HG02981 (cell line): ENCODE measurements around the gene RPP25L.

Experiments
- ATAC-seq: cut with Tn5 transposase; IDR thresholded peaks from one replicate; pipeline ENCODE4 v1.9.1; 2021; ENCODE audit warnings: mild to moderate bottlenecking, moderate library complexity; ENCODE audit not compliant: unreplicated experiment

Gene RPP25L

DNA sequence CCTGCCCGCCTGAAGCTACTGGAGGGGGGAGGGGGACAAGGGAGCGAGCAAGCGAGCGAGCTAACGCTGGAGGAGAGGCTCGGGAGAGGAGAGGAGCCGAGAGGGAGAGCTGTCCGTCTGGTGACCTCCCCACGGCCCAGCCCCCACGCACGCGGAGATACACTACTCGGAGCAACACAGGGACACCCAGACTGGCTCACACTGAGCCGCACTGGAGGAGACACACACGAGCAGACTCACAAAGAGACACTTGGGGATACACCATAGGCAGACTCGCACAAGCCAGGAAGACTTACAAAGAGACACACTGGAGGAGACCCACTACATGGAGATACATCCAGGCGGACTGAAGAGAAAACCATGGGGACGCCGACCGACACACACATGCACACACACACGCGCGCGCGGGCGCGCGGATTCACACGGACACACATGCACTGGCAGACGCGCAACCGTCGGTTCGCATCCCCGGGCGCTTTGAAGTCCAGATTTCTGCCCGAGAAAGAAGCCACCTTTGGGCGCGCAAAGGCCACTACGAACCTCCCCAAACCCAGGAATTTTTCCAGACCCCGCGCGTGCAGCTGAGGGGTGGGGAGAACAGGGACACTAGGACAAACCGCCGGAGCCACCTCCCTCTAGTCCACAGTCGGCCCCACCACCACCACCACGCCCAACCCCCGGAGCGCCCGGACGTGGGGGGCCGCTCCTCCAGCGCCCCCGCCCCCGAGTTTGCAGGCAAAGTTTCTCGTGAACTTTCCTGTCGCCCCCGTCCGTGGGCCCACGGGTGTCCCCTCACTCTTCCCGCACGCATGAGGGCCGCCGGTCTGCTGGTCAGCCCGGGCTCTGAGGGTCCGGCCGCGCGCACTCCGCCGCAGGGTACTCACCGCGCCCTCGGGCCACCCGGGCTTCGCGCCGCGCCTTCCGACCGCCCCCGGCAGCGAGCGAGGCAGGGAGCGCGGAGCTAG lies 22.9 kb downstream of the RPP25L start:
- no peak for ATAC-seq

DNA sequence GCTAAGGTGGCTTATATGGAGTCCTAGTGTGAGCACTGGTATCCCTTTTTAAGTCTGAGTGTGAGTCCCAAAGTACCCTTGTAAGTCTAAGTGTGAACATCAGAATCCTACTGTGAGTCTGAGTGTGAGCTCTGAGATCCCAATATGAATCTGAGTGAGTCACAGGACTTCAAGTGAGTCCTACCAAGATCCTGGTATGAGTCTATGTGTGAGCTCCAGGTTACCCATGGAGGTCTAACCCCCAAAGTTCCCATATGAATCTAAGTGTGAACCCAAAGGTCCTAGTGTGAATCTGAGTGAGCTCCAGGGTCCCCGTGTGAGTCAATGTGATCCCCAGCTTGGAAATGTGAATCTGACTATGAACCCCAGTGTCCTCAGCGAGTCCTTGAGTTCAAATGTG lies 24.6 kb downstream of the RPP25L start:
- ATAC-seq: no peak

DNA sequence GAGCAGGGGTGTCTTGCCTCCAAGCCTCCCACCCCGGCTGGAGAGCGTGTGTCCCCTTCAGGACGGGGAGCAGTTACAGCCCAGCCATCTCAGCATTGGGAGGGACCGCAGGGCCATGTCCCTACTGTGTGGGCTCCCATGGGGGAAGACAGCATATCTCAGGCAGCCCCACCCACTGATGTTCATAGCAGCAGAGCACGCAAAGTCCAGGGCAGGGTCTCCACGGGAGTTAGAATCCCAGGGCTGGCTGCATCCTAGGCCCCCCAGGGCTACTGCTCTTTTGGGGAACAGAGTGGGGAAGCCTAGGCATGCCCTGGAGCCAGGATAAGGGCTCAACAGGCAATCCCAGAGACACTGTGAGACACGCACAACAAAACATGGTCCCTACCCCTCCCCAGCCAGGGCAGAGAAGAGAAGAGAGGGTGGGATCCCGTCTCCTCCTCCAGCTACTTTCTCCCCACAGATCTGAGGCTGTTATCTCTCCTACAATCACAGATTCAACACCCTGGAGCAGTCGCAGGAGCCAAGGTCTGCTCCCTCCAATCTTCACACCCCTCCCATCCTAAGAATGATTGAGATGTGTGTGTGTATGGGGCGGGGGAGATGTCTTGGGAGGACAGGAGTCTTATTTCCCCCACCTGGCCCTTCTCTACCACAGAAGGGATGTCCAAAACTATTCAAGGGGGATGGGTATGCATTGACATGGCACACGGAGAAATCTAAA lies 25.8 kb downstream of the RPP25L start:
- no peak for ATAC-seq

DNA sequence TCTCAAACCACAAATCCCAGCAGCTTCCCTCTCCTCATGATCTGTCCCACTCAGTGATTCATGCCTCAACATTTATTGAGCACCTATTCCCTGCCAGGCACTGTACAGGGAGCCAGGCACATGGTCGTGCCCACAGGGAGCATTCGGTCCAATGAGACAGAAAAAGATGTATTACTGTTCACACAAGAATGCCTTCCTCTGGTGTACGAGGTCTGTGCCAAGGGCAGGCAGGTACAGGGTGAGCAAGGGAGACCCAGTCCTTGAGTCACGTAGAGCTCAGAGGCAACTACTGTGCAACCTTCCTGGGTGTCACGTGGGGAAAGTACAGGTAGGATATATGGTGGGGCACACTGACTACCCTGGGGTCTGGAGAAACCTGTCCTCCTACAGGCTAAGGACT lies 26.9 kb downstream of the RPP25L start:
- ATAC-seq: no peak

GRCh38 chr9:34582787-34583186 lies 29.1 kb downstream of the RPP25L start:
- ATAC-seq: no peak

- no peak for ATAC-seq
Measured at GRCh38 chr9:34581318-34581717, 30.6 kb downstream of the RPP25L start.

- no peak for ATAC-seq
Measured at GRCh38 chr9:34580358-34580757, 31.5 kb downstream of the RPP25L start.

DNA sequence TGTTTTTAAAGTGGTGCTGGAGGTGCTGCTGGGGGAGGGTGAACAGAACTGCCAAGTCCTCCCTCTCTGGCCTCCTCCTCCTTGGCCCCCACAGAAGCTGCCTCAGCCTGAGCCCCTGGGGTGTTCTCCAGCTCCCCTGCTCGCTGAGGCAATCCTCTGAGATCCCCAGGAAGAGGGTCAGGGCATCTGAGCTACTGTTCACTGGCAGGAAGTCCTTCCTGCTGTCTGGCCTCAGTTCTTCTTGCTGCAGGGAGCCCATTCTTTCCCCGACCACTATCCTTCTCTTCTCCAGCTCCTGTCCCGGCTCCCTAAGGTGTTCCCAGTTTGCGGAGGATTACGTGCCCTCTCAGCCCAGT lies 32.1 kb downstream of the RPP25L start:
- no peak for ATAC-seq

- ATAC-seq: no peak
Measured at GRCh38 chr9:34579104-34579807, 32.6 kb downstream of the RPP25L start.

GRCh38 chr9:34578241-34579103 lies 33.4 kb downstream of the RPP25L start:
- ATAC-seq: no peak

GRCh38 chr9:34577400-34578240 lies 34.3 kb downstream of the RPP25L start:
- ATAC-seq: no peak

DNA sequence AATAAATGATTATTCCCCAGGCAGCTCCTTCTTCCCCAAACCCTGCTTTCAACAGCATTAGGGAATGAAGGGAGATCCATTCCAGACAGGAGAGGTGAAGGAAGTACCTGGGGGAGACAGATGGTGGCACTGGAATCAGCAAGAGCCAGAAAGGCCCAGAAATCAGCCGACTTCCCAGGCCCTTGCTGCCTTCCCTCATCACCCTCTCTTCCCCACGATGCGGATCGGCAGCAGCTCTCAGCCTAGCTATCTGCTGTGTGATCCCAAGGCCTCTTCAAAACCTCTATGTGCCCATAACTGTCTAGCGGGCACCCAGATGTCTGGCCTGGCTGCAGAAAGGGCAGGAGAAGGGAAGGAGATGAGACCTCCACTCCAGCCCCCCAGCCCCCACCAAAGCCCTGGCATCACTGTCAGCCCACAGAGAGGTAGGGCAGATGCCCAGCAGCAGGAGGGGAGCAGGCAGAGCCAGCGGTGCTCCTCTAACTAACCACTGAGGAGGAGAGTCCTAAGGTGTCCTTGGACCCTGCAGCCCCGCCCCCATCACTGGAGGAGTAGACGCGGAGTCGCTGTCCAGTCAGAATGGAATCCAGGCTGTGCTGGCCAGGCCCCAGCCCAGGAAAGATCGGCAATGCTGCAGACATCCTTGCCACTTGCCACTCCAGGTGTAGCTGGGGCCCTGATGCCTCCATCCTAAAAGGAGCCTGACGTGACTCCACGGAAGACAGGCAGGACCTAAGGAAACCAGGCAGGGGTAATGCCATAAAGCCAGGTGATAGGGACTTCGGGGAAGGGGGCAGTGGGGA lies 35.1 kb downstream of the RPP25L start:
- no peak for ATAC-seq

GRCh38 chr9:34575862-34576596 lies 35.9 kb downstream of the RPP25L start:
- ATAC-seq: no peak

- no peak for ATAC-seq
Measured at GRCh38 chr9:34575241-34575640, 36.7 kb downstream of the RPP25L start.

DNA sequence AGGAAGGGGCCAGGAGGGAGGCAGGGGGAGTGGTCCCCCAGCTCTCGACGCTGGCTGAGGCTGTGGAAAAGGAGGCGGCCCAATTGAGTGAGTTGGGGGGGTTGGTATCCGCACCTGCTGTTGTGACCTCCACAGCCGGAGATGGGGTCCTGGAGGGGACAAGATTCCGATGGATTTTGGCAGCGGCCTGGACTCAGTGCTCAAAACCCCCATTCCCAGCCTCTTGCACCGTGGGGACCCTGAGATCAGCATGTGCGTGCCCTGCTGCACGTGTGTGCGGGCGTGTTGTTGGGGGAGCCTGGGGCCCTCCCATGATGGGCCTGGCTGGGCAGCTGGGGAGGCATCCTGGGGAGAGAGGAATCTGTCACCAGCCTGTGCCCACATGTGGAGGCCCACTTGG lies 37.3 kb downstream of the RPP25L start:
- no peak for ATAC-seq

DNA sequence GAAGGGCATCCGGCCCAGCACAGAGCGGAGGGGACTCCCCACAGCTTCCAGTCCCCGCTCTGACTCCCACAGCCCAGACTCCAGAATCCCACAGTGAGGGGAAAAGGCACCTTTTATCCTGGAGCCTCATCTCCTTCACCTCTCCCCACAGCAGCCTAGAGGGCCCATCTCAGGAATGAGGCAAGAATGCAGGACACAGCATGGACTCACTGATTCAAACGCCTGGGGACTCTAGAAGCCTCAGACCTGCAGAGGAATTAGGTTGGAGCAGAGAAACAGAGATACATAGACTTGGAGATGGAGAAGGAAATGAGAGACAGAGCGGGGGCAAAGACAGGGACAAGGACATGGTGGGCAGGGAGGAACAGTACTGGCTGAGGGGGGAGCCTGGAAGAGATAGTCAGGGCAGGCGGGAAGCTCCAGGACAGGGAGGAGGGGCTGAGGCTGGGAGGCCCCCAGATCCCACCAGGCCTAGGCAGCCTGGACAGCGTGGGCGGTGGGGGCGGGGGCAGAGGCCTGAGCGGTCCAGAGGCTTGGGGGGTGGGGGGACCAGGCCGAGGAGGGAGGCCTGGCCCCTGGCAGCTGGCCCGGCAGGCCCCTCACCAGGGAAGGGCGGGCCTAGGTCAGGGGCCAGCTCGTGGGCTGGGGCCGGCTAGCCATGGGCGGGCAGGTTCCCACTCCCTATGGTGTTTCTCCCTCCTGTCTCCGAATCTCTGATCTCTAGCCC lies 38.1 kb downstream of the RPP25L start:
- no peak for ATAC-seq

DNA sequence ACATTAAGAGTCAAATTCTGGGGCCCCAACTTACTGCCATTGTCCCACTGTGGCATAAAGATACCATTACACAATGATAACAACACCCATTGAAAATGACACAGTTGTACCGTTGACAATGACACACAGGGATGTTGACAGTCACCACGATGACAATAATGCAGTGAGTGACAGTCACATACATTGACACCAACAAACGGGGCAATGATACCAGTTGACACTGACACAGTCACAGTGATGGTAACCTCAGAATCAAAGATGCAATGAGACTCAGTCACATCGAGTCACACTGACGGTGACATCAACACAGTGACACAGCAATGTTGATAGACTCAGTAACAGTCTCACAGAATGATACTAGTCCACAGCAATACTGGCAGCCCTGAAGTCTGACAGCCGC lies 39.3 kb downstream of the RPP25L start:
- no peak for ATAC-seq

GRCh38 chr9:34572092-34572491 lies 39.8 kb downstream of the RPP25L start:
- no peak for ATAC-seq
